ENCODE data around the gene EDIL3.

The EDIL3 gene

GRCh38 chr5:84384604-84385575 lies at the start of gene EDIL3:
Gene EDIL3 (minus strand): TSS chr5:84384880. CDS start chr5:84384374, 506 bp downstream.
- DNase-seq = no peak

GRCh38 chr5:84433461-84433860 lies 48.8 kb upstream of the EDIL3 start:
- no peak for DNase-seq

GRCh38 chr5:84430863-84431663 lies 46.4 kb upstream of the EDIL3 start:
- no peak for DNase-seq

- DNase-seq = no peak
These were observed 45.4 kb upstream of the EDIL3 start for GRCh38 chr5:84430079-84430478.

GRCh38 chr5:84425365-84425881 lies 40.7 kb upstream of the EDIL3 start:
- no peak for DNase-seq

- DNase-seq = no peak
These were observed 35.1 kb upstream of the EDIL3 start for GRCh38 chr5:84419742-84420141.

GRCh38 chr5:84411832-84412605 lies 27.3 kb upstream of the EDIL3 start:
- DNase-seq = no peak

- no peak for DNase-seq
These were observed 21.4 kb upstream of the EDIL3 start for GRCh38 chr5:84406111-84406510.

- no peak for DNase-seq
These were observed 19.1 kb upstream of the EDIL3 start for GRCh38 chr5:84403773-84404172.

GRCh38 chr5:84397385-84397784 lies 12.7 kb upstream of the EDIL3 start:
- no peak for DNase-seq

- DNase-seq = no peak
These were observed 9.3 kb upstream of the EDIL3 start for GRCh38 chr5:84393969-84394368.

- DNase-seq = no peak
These were observed 8.2 kb upstream of the EDIL3 start for GRCh38 chr5:84392836-84393235.

- no peak for DNase-seq
These were observed 1.0 kb upstream of the EDIL3 start for GRCh38 chr5:84385705-84386104.

GRCh38 chr5:84383816-84384603 lies 670 bp downstream of the EDIL3 start:
- DNase-seq = no peak

- DNase-seq = no peak
These were observed 1.3 kb downstream of the EDIL3 start for GRCh38 chr5:84383296-84383815.

- DNase-seq = no peak
These were observed 2.1 kb downstream of the EDIL3 start for GRCh38 chr5:84382363-84383295.

GRCh38 chr5:84381502-84382362 lies 2.9 kb downstream of the EDIL3 start:
- DNase-seq = no peak

- DNase-seq = no peak
These were observed 4.9 kb downstream of the EDIL3 start for GRCh38 chr5:84379749-84380148.

GRCh38 chr5:84378961-84379360 lies 5.7 kb downstream of the EDIL3 start:
- no peak for DNase-seq
